Measurements from ENCODE around the gene MAGEA2B.
"Not testable (repeated sequence)": the region's sequence is repeated elsewhere in the genome, so short reads cannot be mapped to it uniquely, and the experiment has no call there.

The MAGEA2B gene

GRCh38 chrX:152713815-152714787 lies at the start of gene MAGEA2B:
Gene MAGEA2B (plus strand): TSS chrX:152714628. CDS start chrX:152717107, 2,479 bp downstream.
- H3K36me3 ChIP-seq (ENCODE audit: control insufficient read depth, insufficient read depth, low read length); H3K4me3 ChIP-seq (ENCODE audit: low read depth, low read length); H3K4me1 ChIP-seq (ENCODE audit: control insufficient read depth, insufficient read depth, low read length); H3K27ac ChIP-seq (ENCODE audit: low read depth, low read length); H3K9ac ChIP-seq (ENCODE audit: low read length); H3K27me3 ChIP-seq (ENCODE audit: control insufficient read depth, insufficient read depth, low read length); H3K9me3 ChIP-seq (ENCODE audit: control insufficient read depth, insufficient read depth, low read depth, low read length): not testable (repeated sequence)

GRCh38 chrX:152674135-152674534 lies 40.3 kb upstream of the MAGEA2B start:
- H3K4me1 ChIP-seq (ENCODE audit: control insufficient read depth, insufficient read depth, low read length): no peaks in the 10 kb centered on the region
- no peak overlapping the region for H3K9ac ChIP-seq (ENCODE audit: low read length)
- no peaks in the 10 kb centered on the region; the same call in 1 of the 2 replicates for H3K9me3 ChIP-seq (ENCODE audit: control insufficient read depth, insufficient read depth, low read depth, low read length)
- H3K27ac ChIP-seq (ENCODE audit: low read depth, low read length): no peak overlapping the region
- peaks cover 3% of the 10 kb centered on the region; the same call in 1 of the 2 replicates for H3K27me3 ChIP-seq (ENCODE audit: control insufficient read depth, insufficient read depth, low read length)
- H3K4me3 ChIP-seq (ENCODE audit: low read depth, low read length): no peak overlapping the region
- no peaks in the 10 kb centered on the region for H3K36me3 ChIP-seq (ENCODE audit: control insufficient read depth, insufficient read depth, low read length)

- not testable (repeated sequence) for H3K4me3 ChIP-seq (ENCODE audit: low read depth, low read length); H3K27ac ChIP-seq (ENCODE audit: low read depth, low read length); H3K9ac ChIP-seq (ENCODE audit: low read length); H3K4me1 ChIP-seq (ENCODE audit: control insufficient read depth, insufficient read depth, low read length); H3K36me3 ChIP-seq (ENCODE audit: control insufficient read depth, insufficient read depth, low read length); H3K27me3 ChIP-seq (ENCODE audit: control insufficient read depth, insufficient read depth, low read length); H3K9me3 ChIP-seq (ENCODE audit: control insufficient read depth, insufficient read depth, low read depth, low read length)
Measured at GRCh38 chrX:152674652-152675051, 39.8 kb upstream of the MAGEA2B start.

- H3K36me3 ChIP-seq (ENCODE audit: control insufficient read depth, insufficient read depth, low read length); H3K27ac ChIP-seq (ENCODE audit: low read depth, low read length); H3K9me3 ChIP-seq (ENCODE audit: control insufficient read depth, insufficient read depth, low read depth, low read length); H3K9ac ChIP-seq (ENCODE audit: low read length); H3K27me3 ChIP-seq (ENCODE audit: control insufficient read depth, insufficient read depth, low read length); H3K4me1 ChIP-seq (ENCODE audit: control insufficient read depth, insufficient read depth, low read length); H3K4me3 ChIP-seq (ENCODE audit: low read depth, low read length): not testable (repeated sequence)
Measured at GRCh38 chrX:152681012-152681411, 33.4 kb upstream of the MAGEA2B start.

- not testable (repeated sequence) for H3K36me3 ChIP-seq (ENCODE audit: control insufficient read depth, insufficient read depth, low read length); H3K9ac ChIP-seq (ENCODE audit: low read length); H3K4me3 ChIP-seq (ENCODE audit: low read depth, low read length); H3K9me3 ChIP-seq (ENCODE audit: control insufficient read depth, insufficient read depth, low read depth, low read length); H3K27me3 ChIP-seq (ENCODE audit: control insufficient read depth, insufficient read depth, low read length); H3K4me1 ChIP-seq (ENCODE audit: control insufficient read depth, insufficient read depth, low read length); H3K27ac ChIP-seq (ENCODE audit: low read depth, low read length)
Measured at GRCh38 chrX:152697952-152698931, 16.2 kb upstream of the MAGEA2B start, which contains the start of gene MAGEA3. Gene MAGEA3 (plus strand): TSS chrX:152698794. CDS start chrX:152700833, 2,039 bp downstream.

- H3K4me1 ChIP-seq (ENCODE audit: control insufficient read depth, insufficient read depth, low read length); H3K9ac ChIP-seq (ENCODE audit: low read length); H3K9me3 ChIP-seq (ENCODE audit: control insufficient read depth, insufficient read depth, low read depth, low read length); H3K27me3 ChIP-seq (ENCODE audit: control insufficient read depth, insufficient read depth, low read length); H3K4me3 ChIP-seq (ENCODE audit: low read depth, low read length); H3K27ac ChIP-seq (ENCODE audit: low read depth, low read length); H3K36me3 ChIP-seq (ENCODE audit: control insufficient read depth, insufficient read depth, low read length): not testable (repeated sequence)
Measured at GRCh38 chrX:152700390-152700789, 14.0 kb upstream of the MAGEA2B start.

GRCh38 chrX:152706500-152706899 lies 7.9 kb upstream of the MAGEA2B start:
- H3K9me3 ChIP-seq (ENCODE audit: control insufficient read depth, insufficient read depth, low read depth, low read length); H3K27ac ChIP-seq (ENCODE audit: low read depth, low read length); H3K4me1 ChIP-seq (ENCODE audit: control insufficient read depth, insufficient read depth, low read length); H3K27me3 ChIP-seq (ENCODE audit: control insufficient read depth, insufficient read depth, low read length); H3K9ac ChIP-seq (ENCODE audit: low read length); H3K4me3 ChIP-seq (ENCODE audit: low read depth, low read length); H3K36me3 ChIP-seq (ENCODE audit: control insufficient read depth, insufficient read depth, low read length): not testable (repeated sequence)

GRCh38 chrX:152709173-152709572 lies 5.3 kb upstream of the MAGEA2B start, which contains the start of gene CSAG2:
Gene CSAG2 (minus strand): TSS chrX:152709273. CDS start chrX:152709112, 161 bp downstream.
- not testable (repeated sequence) for H3K4me3 ChIP-seq (ENCODE audit: low read depth, low read length); H3K4me1 ChIP-seq (ENCODE audit: control insufficient read depth, insufficient read depth, low read length); H3K9me3 ChIP-seq (ENCODE audit: control insufficient read depth, insufficient read depth, low read depth, low read length); H3K36me3 ChIP-seq (ENCODE audit: control insufficient read depth, insufficient read depth, low read length); H3K9ac ChIP-seq (ENCODE audit: low read length); H3K27me3 ChIP-seq (ENCODE audit: control insufficient read depth, insufficient read depth, low read length); H3K27ac ChIP-seq (ENCODE audit: low read depth, low read length)

GRCh38 chrX:152713195-152713594 lies 1.2 kb upstream of the MAGEA2B start:
- not testable (repeated sequence) for H3K9ac ChIP-seq (ENCODE audit: low read length); H3K27me3 ChIP-seq (ENCODE audit: control insufficient read depth, insufficient read depth, low read length); H3K4me3 ChIP-seq (ENCODE audit: low read depth, low read length); H3K9me3 ChIP-seq (ENCODE audit: control insufficient read depth, insufficient read depth, low read depth, low read length); H3K27ac ChIP-seq (ENCODE audit: low read depth, low read length); H3K36me3 ChIP-seq (ENCODE audit: control insufficient read depth, insufficient read depth, low read length); H3K4me1 ChIP-seq (ENCODE audit: control insufficient read depth, insufficient read depth, low read length)

GRCh38 chrX:152725409-152725808 lies 11.0 kb downstream of the MAGEA2B start:
- no peak overlapping the region for H3K9ac ChIP-seq (ENCODE audit: low read length)
- H3K27ac ChIP-seq (ENCODE audit: low read depth, low read length): no peak overlapping the region
- H3K27me3 ChIP-seq (ENCODE audit: control insufficient read depth, insufficient read depth, low read length): no peaks in the 10 kb centered on the region
- no peak overlapping the region for H3K4me3 ChIP-seq (ENCODE audit: low read depth, low read length)
- H3K4me1 ChIP-seq (ENCODE audit: control insufficient read depth, insufficient read depth, low read length): no peaks in the 10 kb centered on the region
- H3K9me3 ChIP-seq (ENCODE audit: control insufficient read depth, insufficient read depth, low read depth, low read length): peaks cover 7% of the 10 kb centered on the region; the same call in 1 of the 2 replicates
- H3K36me3 ChIP-seq (ENCODE audit: control insufficient read depth, insufficient read depth, low read length): no peaks in the 10 kb centered on the region

All from HUES6 (cell line).